K562 (cell line): ENCODE measurements around the gene LAG3. TPM values are rescaled to one million over a fixed set of nuclear protein-coding genes. Genes with fewer than 3 reads are reported as not detected.
A peak's percentile ranks its signal among the peaks of the same experiment; 100 is the strongest.

Experiments
- ATAC-seq: fragments of 200-7000 bp; cut with Tn5 transposase; 3 replicates; pipeline ENCODE4 v1.9.1; 2020; ENCODE audit warnings: moderate library complexity
- BruUV-seq: library from RNA; stranded (reverse); fragments of 400-500 nt; replicated peaks from 2 replicates; lab custom pipeline; 2021; lab: Mats Ljungman, UMichigan
- CTCF ChIA-PET: fragments of 300-600 bp; formaldehyde crosslinking; extraction: SDS; loops from one replicate; lab custom pipeline; 2021; ENCODE audit warnings: low intra/inter-chr PET ratio; lab: Yijun Ruan, JAX
- POLR2A ChIA-PET: fragments of 300-600, 350-650 bp; sonication (Branson Sonifier 250); formaldehyde crosslinking; extraction: SDS; loops from one replicate; lab custom pipeline; 2021; ENCODE audit warnings: antibody characterized with exemption, inconsistent platforms; lab: Yijun Ruan, JAX
- DNase-seq, 4 experiments: peaks; one replicate each; pipeline versions ENCODE4 v3.0.0 to v3.0.0-alpha.2; 2011 to 2018; ENCODE audit warnings: low spot score in 3 of 4, mixed read lengths in 3 of 4; ENCODE audit errors: extremely low read depth in 1 of 4
- FAIRE-seq: peaks from 2 replicates; lab custom pipeline; 2011; peaks lifted over from hg19 to GRCh38; lab: Jason Lieb, UNC
- H2AFZ ChIP-seq: 2 replicates; pipeline ENCODE4 v1.6.0; 2011; ENCODE audit warnings: low read depth, low read length, control low read depth, inconsistent platforms
- H3K27ac ChIP-seq: fragments of 200-600 bp; 3 replicates; pipeline ENCODE4 v1.8.0; 2011; ENCODE audit warnings: low read depth, mild to moderate bottlenecking, control low read depth, inconsistent platforms, low read length, moderate library complexity, mixed read lengths; ENCODE audit errors: extremely low read depth
- H3K27me3 ChIP-seq, 2 experiments: fragments of 300-600 bp in 1 of 2; 2 replicates in 1 of 2; 3 replicates in 1 of 2; pipeline versions ENCODE4 v1.6.0 to v1.8.0; 2011; ENCODE audit warnings: inconsistent platforms in 2 of 2, low read length in 2 of 2, mild to moderate bottlenecking in 1 of 2, mixed read lengths in 1 of 2, moderate library complexity in 1 of 2; ENCODE audit not compliant: control insufficient read depth in 2 of 2, insufficient read depth in 2 of 2
- H3K36me3 ChIP-seq: fragments of 300-600 bp; 3 replicates; pipeline ENCODE4 v1.8.0; 2011; ENCODE audit warnings: mild to moderate bottlenecking, low read length, inconsistent platforms; ENCODE audit not compliant: control insufficient read depth, insufficient read depth
- H3K4me1 ChIP-seq, 2 experiments: fragments of 200-600 bp in 1 of 2; replicated peaks in 1 of 2; 2 replicates in 1 of 2; 3 replicates in 1 of 2; pipeline versions ENCODE4 v1.5.1 to v1.8.0; 2011; ENCODE audit warnings: inconsistent platforms in 2 of 2, low read length in 2 of 2, mild to moderate bottlenecking in 1 of 2, mixed read lengths in 1 of 2, moderate library complexity in 1 of 2; ENCODE audit not compliant: control insufficient read depth in 2 of 2, insufficient read depth in 2 of 2
- H3K4me2 ChIP-seq: 2 replicates; pipeline ENCODE4 v1.6.1; 2011; ENCODE audit warnings: low read length, control low read depth, inconsistent platforms, mixed read lengths; ENCODE audit not compliant: insufficient read depth
- H3K4me3 ChIP-seq: fragments of 200-600 bp; sonication (generic), shearing (Covaris generic); 2 replicates; pipeline ENCODE4 v1.5.1; 2016; ENCODE audit warnings: control low read depth, inconsistent platforms
- H3K79me2 ChIP-seq: fragments of 200-600 bp; 3 replicates; pipeline ENCODE4 v1.8.0; 2011; ENCODE audit warnings: low read length, inconsistent platforms; ENCODE audit not compliant: control insufficient read depth, insufficient read depth
- H3K9ac ChIP-seq, 2 experiments: 2 replicates each; pipeline versions ENCODE4 v1.6.0 to v1.6.1; 2011; ENCODE audit warnings: low read depth in 2 of 2, low read length in 2 of 2, control low read depth in 1 of 2, inconsistent platforms in 1 of 2, mild to moderate bottlenecking in 1 of 2, mixed read lengths in 1 of 2; ENCODE audit not compliant: insufficient read depth in 1 of 2
- H3K9me1 ChIP-seq: one replicate; pipeline ENCODE4 v1.6.0; 2011; ENCODE audit warnings: inconsistent platforms, mild to moderate bottlenecking, low read length, moderate library complexity; ENCODE audit not compliant: control insufficient read depth, insufficient read depth
- H3K9me3 ChIP-seq: replicated peaks from 2 replicates; pipeline ENCODE4 v1.5.1; 2011; ENCODE audit warnings: low read depth, low read length, inconsistent platforms; ENCODE audit not compliant: control insufficient read depth, insufficient read depth
- H4K20me1 ChIP-seq: replicated peaks from 2 replicates; pipeline ENCODE4 v1.6.1; 2011; ENCODE audit warnings: low read length, inconsistent platforms, mixed read lengths; ENCODE audit not compliant: control insufficient read depth, insufficient read depth
- FOXK2 ChIP-seq, 2 experiments: fragments of 450-650 bp; IDR thresholded peaks in 1 of 2; conservative IDR thresholded peaks in 1 of 2; 2 replicates each; pipeline ENCODE4 v1.6.1; 2016; ENCODE audit warnings: low read depth in 2 of 2, mild to moderate bottlenecking in 1 of 2
- IRF1 ChIP-seq: sonication (generic); formaldehyde crosslinking; IDR thresholded peaks from 2 replicates; pipeline ENCODE4 v1.8.0; 2022; ENCODE audit warnings: missing genetic modification reagents, mild to moderate bottlenecking, borderline replicate concordance
- PHB2 ChIP-seq: fragments of 450-650 bp; IDR thresholded peaks from 2 replicates; pipeline ENCODE4 v1.6.1; 2017; ENCODE audit warnings: low read depth
- PHF21A ChIP-seq: fragments of 450-650 bp; IDR thresholded peaks from 2 replicates; pipeline ENCODE4 v1.6.1; 2017; ENCODE audit warnings: low read depth, borderline replicate concordance
- SAP30 ChIP-seq: fragments of 200-600 bp; sonication (generic); IDR thresholded peaks from 2 replicates; pipeline ENCODE4 v1.6.1; 2012; ENCODE audit warnings: borderline replicate concordance, low read depth, mild to moderate bottlenecking, moderate library complexity, low read length, control low read depth, inconsistent platforms; ENCODE audit not compliant: insufficient read depth, poor library complexity, severe bottlenecking
- TCF15 ChIP-seq: fragments of 250-450 bp; sonication (Bioruptor Pico); IDR thresholded peaks from 2 replicates; pipeline ENCODE4 v1.8.0; 2022; ENCODE audit warnings: moderate library complexity, mild to moderate bottlenecking, inconsistent platforms
- ZBTB8A ChIP-seq: fragments of 450-650 bp; IDR thresholded peaks from 2 replicates; pipeline ENCODE4 v1.6.1; 2018; ENCODE audit warnings: mild to moderate bottlenecking, moderate library complexity; ENCODE audit not compliant: partially characterized antibody
- ZNF707 ChIP-seq: fragments of 250-450 bp; sonication (Bioruptor Pico); conservative IDR thresholded peaks from 2 replicates; pipeline ENCODE4 v1.8.0; 2022; ENCODE audit warnings: inconsistent platforms, mild to moderate bottlenecking, moderate library complexity
- WGBS: fragments of 100-300 bp; shearing (Covaris generic); methylation state at CpG from one replicate; pipeline ENCODE4 v1.1.6; 2016; ENCODE audit warnings: low coverage, mixed read lengths; ENCODE audit not compliant: insufficient coverage; ENCODE audit errors: missing lambda C conversion rate; 5-methylcytosine and 5-hydroxymethylcytosine counted together
- in situ Hi-C: fragments of 300-500 bp; cut with MboI; formaldehyde crosslinking; loops from 4 replicates; pipeline ENCODE4 v1.15.0; 2018; ENCODE audit warnings: inconsistent platforms, mixed read lengths
- intact Hi-C: fragments of 100-400 bp; cut with micrococcal nuclease; formaldehyde crosslinking; loops from 2 replicates; pipeline ENCODE4 v1.14.2; 2022
- polyA plus RNA-seq, 8 experiments: library from polyadenylated mRNA; depleted of rRNA in 4 of 8; stranded (reverse) in 5 of 8; unstranded in 3 of 8; fragments of >200 nt; fragmentation: Nextera tagmentation in 2 of 8; fragmentation: Illumina TruSeq in 1 of 8; extraction: Ambion mirVana in 2 of 8; extraction: Trizol in 1 of 8; gene quantifications; 2 replicates each; pipeline versions ENCODE4 v1.2.1 to v1.2.3, GENCODE V29; 2011 to 2014; ENCODE audit warnings: inconsistent platforms in 1 of 8, missing spikeins in 1 of 8
- total RNA-seq, 7 experiments: library from RNA; depleted of rRNA in 6 of 7; stranded (reverse); fragments of >200 nt in 6 of 7; fragmentation: Illumina TruSeq in 2 of 7; extraction: Trizol in 2 of 7; gene quantifications; 2 replicates each; pipeline versions ENCODE4 v1.2.1 to v1.2.3, GENCODE V29; 2011 to 2021; ENCODE audit warnings: low replicate concordance in 1 of 7
- TF ChIP-seq, protein P1 (sequence below): sonication (generic); formaldehyde crosslinking; IDR thresholded peaks from 2 replicates; pipeline ENCODE4 v1.8.0; 2023; ENCODE audit warnings: mild to moderate bottlenecking, missing genetic modification reagents

LAG3 gene
- total and polyA plus RNA-seq, 9 of the 15 experiments (the other 6 are each of a cell fraction or from before 2014, with no cell fraction given): 0.07 to 0.66 (median 0.09) TPM; not detected in 1

GRCh38 chr12:6819106-6820030 lies 47.0 kb downstream of the LAG3 start:
- DNase-seq: no peak
- in situ Hi-C loops: no loop called here
- H3K27me3 ChIP-seq: peaks cover 0 to 4% of the 10 kb centered on the region in 2 experiments; a peak in 1 of 5 replicates

More at GRCh38 chr12:6819106-6820030, 47.0 kb downstream of the LAG3 start:
- no peak for TF ChIP-seq PHF21A
- no peak for TF ChIP-seq TCF15
- TF ChIP-seq, protein P1, sequence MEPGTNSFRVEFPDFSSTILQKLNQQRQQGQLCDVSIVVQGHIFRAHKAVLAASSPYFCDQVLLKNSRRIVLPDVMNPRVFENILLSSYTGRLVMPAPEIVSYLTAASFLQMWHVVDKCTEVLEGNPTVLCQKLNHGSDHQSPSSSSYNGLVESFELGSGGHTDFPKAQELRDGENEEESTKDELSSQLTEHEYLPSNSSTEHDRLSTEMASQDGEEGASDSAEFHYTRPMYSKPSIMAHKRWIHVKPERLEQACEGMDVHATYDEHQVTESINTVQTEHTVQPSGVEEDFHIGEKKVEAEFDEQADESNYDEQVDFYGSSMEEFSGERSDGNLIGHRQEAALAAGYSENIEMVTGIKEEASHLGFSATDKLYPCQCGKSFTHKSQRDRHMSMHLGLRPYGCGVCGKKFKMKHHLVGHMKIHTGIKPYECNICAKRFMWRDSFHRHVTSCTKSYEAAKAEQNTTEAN: no peak
- TF ChIP-seq IRF1 (CRISPR knock-in tag): no peak
- TF ChIP-seq ZNF707 (CRISPR knock-in tag): no peak
- no peak for TF ChIP-seq SAP30
- no peak for TF ChIP-seq ZBTB8A
- no peak for TF ChIP-seq PHB2
- TF ChIP-seq FOXK2 (conservative IDR thresholded peaks at IDR 0.05 in 1 of 2, IDR thresholded peaks at IDR 0.05 in 1 of 2; ENCODE audit: low read depth in 2 of 2): no peak
- POLR2A ChIA-PET: no interaction called here
- FAIRE-seq (no peak), ATAC-seq (no peak)
- WGBS: 56% methylated on average over 6 of the region's 13 CpGs
- Histone ChIP-seq H3K9me3 (no peaks in the 10 kb centered on the region), H3K79me2 (no peaks in the 10 kb centered on the region), H3K4me3 (no peak overlapping the region), H3K4me1 (peaks cover 8 to 15% of the 10 kb centered on the region in 2 experiments; a peak in 4 of 5 replicates), H4K20me1 (no peaks in the 10 kb centered on the region), H3K4me2 (no peak overlapping the region), H3K36me3 (no peaks in the 10 kb centered on the region), H3K9me1 (no peaks in the 10 kb centered on the region), H3K27ac (no peak overlapping the region), H2AFZ (no peak overlapping the region), H3K9ac (peak overlapping the region in 1 of 2 experiments; percentile 45; a peak in 2 of 4 replicates)
- CTCF ChIA-PET: no interaction called here
- intact Hi-C loops: loop anchor here (10.0 kb wide), 2 partner anchors 205 to 265 kb away; partner anchors contain the start of gene IFFO1
- BruUV-seq: no TSS peak
